Stimulated activated naive CD4-positive, alpha-beta T cell (primary cell): ENCODE data around the gene SHC3.

Source experiments
- DNase-seq, 6 experiments: peaks; one replicate each; lab custom pipeline; 2025; lab: John Stamatoyannopoulos, UW

The SHC3 gene

DNA sequence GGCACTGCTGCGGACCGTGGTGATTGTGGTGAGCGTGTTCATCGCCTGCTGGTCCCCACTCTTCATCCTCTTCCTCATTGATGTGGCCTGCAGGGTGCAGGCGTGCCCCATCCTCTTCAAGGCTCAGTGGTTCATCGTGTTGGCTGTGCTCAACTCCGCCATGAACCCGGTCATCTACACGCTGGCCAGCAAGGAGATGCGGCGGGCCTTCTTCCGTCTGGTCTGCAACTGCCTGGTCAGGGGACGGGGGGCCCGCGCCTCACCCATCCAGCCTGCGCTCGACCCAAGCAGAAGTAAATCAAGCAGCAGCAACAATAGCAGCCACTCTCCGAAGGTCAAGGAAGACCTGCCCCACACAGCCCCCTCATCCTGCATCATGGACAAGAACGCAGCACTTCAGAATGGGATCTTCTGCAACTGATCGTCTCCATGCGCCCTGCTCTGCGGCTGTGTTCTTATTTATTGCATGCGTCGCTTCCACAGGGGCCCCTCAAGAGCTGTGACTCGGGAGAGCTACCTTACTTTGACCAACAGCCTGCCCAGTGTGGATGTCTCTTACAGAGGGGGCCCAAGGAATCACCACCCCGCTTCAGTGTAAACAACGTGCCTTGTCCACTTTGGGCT lies 176.6 kb downstream of the SHC3 start:
- no peak for DNase-seq

DNA sequence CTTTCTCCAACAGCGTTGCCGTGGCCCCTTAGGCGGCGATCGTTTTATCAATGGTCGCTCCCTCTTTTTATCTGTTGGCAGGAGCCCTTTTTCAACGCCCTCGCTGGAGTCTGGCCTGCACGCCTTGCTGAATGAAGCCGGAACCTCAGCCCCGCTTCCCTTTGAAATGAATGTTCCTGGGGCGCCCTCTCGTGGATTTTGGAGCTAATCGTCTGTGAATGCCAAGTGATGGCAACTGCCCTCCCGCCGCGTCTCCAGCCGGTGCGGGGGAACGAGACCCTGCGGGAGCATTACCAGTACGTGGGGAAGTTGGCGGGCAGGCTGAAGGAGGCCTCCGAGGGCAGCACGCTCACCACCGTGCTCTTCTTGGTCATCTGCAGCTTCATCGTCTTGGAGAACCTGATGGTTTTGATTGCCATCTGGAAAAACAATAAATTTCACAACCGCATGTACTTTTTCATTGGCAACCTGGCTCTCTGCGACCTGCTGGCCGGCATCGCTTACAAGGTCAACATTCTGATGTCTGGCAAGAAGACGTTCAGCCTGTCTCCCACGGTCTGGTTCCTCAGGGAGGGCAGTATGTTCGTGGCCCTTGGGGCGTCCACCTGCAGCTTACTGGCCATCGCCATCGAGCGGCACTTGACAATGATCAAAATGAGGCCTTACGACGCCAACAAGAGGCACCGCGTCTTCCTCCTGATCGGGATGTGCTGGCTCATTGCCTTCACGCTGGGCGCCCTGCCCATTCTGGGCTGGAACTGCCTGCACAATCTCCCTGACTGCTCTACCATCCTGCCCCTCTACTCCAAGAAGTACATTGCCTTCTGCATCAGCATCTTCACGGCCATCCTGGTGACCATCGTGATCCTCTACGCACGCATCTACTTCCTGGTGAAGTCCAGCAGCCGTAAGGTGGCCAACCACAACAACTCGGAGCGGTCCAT lies 177.4 kb downstream of the SHC3 start:
- peak; percentile 48 to 84 (median 67) for DNase-seq

- DNase-seq, result no peak
These were observed 178.2 kb downstream of the SHC3 start for GRCh38 chr9:89000371-89000781.

- DNase-seq, result no peak
These were observed 179.7 kb downstream of the SHC3 start for GRCh38 chr9:88998911-88999310.

DNA sequence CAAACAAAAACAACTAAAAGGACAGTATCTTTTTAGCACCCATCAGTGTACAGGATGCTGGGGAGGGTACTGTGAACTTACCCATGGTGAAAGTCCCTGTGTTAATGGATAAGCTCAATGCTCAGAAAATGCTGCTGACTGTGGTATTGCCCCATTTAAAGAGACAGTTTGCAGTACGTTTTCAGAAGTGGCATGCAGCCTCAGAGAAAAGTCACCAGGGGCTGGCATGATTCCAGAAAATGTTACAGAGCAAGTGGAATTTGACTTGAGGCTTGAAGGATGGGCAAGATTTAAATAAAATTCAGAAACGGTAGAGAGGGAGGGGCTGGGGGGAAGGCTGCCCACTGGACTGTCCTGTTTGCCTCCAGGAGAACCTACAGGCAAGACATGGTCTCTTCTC lies 180.1 kb downstream of the SHC3 start:
- DNase-seq, result no peak

- no peak for DNase-seq
These were observed 181.0 kb downstream of the SHC3 start for GRCh38 chr9:88997646-88998045.

DNA sequence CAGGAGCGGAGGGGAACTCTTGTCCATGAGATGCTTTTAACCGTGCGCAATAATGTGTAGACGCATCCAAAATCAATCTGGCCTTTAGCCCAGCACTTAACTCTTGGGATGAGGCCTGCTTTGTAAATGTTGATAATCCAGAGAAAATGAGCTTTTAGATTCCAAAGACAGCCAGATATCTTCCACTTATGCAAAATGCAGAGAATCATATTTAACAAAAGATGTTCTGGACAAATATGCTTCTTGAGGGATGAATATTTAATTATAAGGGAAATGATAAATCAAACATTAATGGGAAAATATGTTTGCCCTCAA lies 181.7 kb downstream of the SHC3 start:
- DNase-seq, result no peak

DNA sequence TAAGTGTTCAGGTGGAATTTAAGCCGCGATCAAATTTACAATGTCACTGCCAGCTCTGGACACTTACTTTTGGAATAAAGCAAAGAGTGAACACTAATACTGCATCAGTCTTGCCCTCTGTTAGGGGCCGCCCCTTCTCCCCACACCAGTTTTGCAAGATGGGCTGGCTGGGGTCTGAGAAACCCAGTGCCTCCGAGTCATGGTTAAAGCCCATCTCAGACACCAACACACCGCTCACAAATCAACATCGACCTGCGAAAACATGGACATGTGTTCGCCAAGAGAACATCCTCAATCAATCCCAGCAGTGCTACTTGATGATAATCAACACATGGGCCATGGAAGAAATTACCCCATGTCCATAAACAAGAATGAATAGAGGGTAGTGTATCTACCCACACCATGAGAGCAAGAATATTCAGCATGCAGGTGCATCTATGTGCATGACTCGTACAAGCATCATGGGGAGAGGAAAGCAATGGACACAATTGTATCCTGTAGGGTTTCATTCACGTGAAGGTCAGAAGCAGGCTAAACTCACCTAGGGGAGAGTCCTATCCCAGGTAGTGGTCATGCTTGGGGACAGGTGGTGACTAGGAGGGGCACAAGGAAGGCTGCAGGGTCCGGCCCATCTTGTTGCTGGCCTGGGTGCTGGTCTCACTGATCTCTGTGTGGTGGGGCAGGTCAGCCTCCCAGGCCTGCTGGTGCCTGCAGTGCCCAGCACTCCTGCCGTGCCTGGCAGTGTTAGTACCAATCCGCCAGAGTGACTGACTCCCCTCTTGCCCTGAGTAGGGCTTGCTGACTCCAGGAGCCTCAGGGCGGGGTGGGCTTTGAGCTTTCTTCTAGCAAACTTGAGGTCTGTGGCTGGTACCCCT lies 182.3 kb downstream of the SHC3 start:
- no peak for DNase-seq

- no peak for DNase-seq
These were observed 183.0 kb downstream of the SHC3 start for GRCh38 chr9:88995627-88996026.

DNA sequence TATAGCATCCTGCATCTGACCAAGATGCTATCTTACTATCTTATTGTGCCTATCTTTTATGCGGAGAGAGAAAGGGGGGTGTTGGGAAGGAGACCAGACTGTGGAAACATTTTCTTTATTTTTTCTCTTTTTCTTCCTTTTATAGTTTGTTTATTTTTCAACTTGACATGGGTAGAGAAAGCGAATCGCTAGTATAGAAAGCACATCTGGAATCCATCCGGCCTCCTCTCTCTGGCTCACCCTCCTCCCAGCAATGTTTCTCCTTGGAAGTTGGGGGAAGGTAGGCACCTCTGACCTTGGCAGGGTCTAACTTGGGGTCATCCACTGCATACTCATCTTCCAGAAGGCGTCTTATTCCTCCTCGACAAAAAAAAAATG lies 183.4 kb downstream of the SHC3 start:
- DNase-seq, result no peak

GRCh38 chr9:88994469-88995199 lies 184.0 kb downstream of the SHC3 start:
- DNase-seq, result no peak

- no peak for DNase-seq
These were observed 184.7 kb downstream of the SHC3 start for GRCh38 chr9:88993871-88994460.

GRCh38 chr9:88993327-88993726 lies 185.3 kb downstream of the SHC3 start:
- no peak for DNase-seq

DNA sequence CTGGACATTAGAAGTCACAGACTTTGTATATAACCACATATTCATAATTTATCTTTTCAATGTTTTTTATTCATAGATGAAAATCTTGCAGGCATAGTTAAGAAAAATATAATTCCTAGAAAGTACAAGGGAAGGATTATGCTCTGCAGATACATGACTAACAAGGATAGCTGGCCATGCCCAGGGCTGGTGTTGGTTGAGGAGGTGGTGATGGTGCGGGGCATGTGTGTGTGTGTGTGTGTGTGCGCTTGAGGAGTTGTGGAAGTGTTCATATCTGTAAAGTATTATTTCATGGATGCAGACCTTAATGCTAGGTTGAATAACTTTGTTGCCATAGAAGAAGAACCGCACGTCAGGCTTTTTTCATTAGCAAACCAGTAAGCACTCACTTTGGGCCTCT lies 186.1 kb downstream of the SHC3 start:
- no peak for DNase-seq

DNA sequence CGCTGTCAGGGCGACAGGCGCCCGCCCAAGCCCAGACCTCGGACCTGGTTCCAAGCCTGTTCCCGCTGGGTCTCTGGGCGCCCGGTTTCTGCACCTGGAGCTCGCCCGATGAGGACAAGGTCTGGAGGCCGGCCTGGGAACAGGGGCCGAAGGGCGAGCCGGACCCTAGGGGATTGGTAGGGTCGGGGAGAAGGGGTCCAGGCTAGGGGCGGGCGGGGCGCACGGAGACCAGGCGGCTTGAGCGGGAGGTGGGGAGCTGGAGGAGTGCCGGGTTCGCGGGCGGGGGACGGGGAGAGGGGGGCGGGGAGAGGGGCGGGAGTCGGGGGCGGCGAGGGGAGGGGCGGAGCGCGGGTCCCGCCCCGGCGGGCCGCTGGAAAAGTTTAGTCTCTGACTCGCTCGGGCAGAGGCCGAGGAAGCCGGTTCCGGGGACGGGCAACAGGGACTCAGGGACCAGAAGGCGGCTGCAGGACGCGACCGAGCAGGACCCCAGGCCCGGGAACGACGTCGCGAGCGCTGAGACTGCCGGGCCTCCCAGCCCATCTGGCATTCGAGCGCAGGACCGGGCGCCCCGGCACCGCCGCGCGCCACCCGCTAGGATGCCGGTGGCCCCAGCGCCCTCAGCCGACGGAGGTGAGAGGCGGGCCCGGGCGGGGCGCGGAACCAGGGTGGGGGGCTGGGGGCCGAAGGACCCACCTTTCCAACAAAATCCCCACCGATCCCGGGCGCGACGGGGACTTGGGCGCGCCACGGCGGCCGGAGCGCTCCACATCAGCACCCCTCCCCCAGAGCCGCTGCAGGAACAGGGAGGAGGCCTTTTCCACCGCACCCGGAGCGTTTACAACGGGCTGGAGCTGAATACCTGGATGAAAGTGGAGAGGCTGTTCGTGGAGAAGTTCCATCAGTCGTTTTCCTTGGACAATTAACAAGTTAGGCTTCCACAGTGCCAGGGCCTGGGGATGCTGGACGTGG lies 187.3 kb downstream of the SHC3 start, which contains the start of gene S1PR3:
S1PR3 (plus strand) TSS at position 403 of the 969 bp plus-strand sequence. CDS start 9,733 bp downstream, outside the sequence.
- peak in 1 of 6 experiments; percentile 13 for DNase-seq

- no peak for DNase-seq
These were observed 187.9 kb downstream of the SHC3 start for GRCh38 chr9:88990729-88991065.

DNA sequence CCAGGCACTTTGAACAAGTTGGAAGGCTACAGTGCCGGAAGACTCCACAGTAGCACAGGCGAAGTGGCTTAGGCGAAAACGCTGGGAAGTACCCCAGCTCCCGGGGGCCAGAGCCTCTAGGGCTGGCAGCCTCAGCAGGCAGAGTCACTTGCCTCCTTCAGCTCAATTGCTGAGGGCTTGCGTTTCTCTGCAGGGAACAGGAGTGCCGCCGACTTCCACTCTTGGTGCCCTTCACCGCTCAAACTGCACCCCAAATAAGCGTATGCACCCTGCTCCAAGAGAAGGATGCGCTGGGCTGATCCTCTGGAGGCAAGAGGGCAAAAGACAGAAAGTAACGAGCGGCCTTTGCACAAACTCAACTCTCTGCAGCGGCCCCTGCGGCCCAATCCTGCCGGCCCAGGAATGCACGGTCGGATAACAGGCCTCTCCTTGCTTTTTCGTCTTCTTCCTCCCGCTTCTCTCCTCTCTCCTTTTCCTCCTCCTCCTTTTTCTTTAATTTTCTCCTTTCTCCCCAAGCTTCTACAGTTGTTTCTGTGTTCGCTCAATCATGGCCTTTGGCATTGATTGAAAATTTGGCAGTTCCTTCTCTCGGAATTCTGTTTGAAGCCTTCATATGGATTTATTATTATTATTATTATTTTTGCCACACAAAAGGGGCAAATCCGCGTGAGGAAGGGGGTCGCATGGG lies 188.4 kb downstream of the SHC3 start:
- no peak for DNase-seq

GRCh38 chr9:88988796-88989641 lies 189.6 kb downstream of the SHC3 start:
- DNase-seq, result peak in 3 of 6 experiments; percentile 5 to 16 (median 7)

- no peak for DNase-seq
These were observed 191.0 kb downstream of the SHC3 start for GRCh38 chr9:88987661-88988060.
